ENCODE data around the gene PDE5A.

Gene PDE5A

GRCh38 chr4:119525771-119526712 is 102.6 kb downstream of the PDE5A start:
- H3K9ac ChIP-seq (ENCODE audit: low read length), result no peak overlapping the region
- no peaks in the 10 kb centered on the region for H3K27me3 ChIP-seq (ENCODE audit: control insufficient read depth, insufficient read depth, low read length)
- no peaks in the 10 kb centered on the region for H3K36me3 ChIP-seq (ENCODE audit: control insufficient read depth, insufficient read depth, low read length)
- H3K4me3 ChIP-seq (ENCODE audit: low read length), result no peak overlapping the region
- peaks cover 26% of the 10 kb centered on the region for H3K4me1 ChIP-seq (ENCODE audit: control insufficient read depth, insufficient read depth, low read length)
- H3K27ac ChIP-seq (ENCODE audit: low read depth, low read length), result peak overlapping the region; percentile 52

GRCh38 chr4:119525005-119525749 is 103.4 kb downstream of the PDE5A start:
- Histone ChIP-seq H3K27ac (ENCODE audit: low read depth, low read length) (no peak overlapping the region), H3K9ac (ENCODE audit: low read length) (no peak overlapping the region), H3K36me3 (ENCODE audit: control insufficient read depth, insufficient read depth, low read length) (no peaks in the 10 kb centered on the region), H3K4me3 (ENCODE audit: low read length) (no peak overlapping the region), H3K27me3 (ENCODE audit: control insufficient read depth, insufficient read depth, low read length) (no peaks in the 10 kb centered on the region), H3K4me1 (ENCODE audit: control insufficient read depth, insufficient read depth, low read length) (peaks cover 26% of the 10 kb centered on the region)

- Histone ChIP-seq H3K4me1 (ENCODE audit: control insufficient read depth, insufficient read depth, low read length) (peaks cover 26% of the 10 kb centered on the region), H3K36me3 (ENCODE audit: control insufficient read depth, insufficient read depth, low read length) (no peaks in the 10 kb centered on the region), H3K27ac (ENCODE audit: low read depth, low read length) (peak overlapping the region; percentile 21), H3K27me3 (ENCODE audit: control insufficient read depth, insufficient read depth, low read length) (no peaks in the 10 kb centered on the region), H3K9ac (ENCODE audit: low read length) (no peak overlapping the region), H3K4me3 (ENCODE audit: low read length) (no peak overlapping the region)
These were observed 105.2 kb downstream of the PDE5A start for GRCh38 chr4:119523399-119523798.

- peaks cover 3% of the 10 kb centered on the region for H3K36me3 ChIP-seq (ENCODE audit: control insufficient read depth, insufficient read depth, low read length)
- H3K9ac ChIP-seq (ENCODE audit: low read length), result no peak overlapping the region
- no peak overlapping the region for H3K27ac ChIP-seq (ENCODE audit: low read depth, low read length)
- no peak overlapping the region for H3K4me3 ChIP-seq (ENCODE audit: low read length)
- H3K4me1 ChIP-seq (ENCODE audit: control insufficient read depth, insufficient read depth, low read length), result peaks cover 17% of the 10 kb centered on the region
- no peaks in the 10 kb centered on the region for H3K27me3 ChIP-seq (ENCODE audit: control insufficient read depth, insufficient read depth, low read length)
These were observed 107.3 kb downstream of the PDE5A start for GRCh38 chr4:119521268-119521667.

GRCh38 chr4:119518915-119519410 is 109.6 kb downstream of the PDE5A start:
- no peak overlapping the region for H3K9ac ChIP-seq (ENCODE audit: low read length)
- no peak overlapping the region for H3K27ac ChIP-seq (ENCODE audit: low read depth, low read length)
- H3K36me3 ChIP-seq (ENCODE audit: control insufficient read depth, insufficient read depth, low read length), result peaks cover 3% of the 10 kb centered on the region

GRCh38 chr4:119518230-119518892 is 110.2 kb downstream of the PDE5A start:
- Histone ChIP-seq H3K9ac (ENCODE audit: low read length) (no peak overlapping the region), H3K4me3 (ENCODE audit: low read length) (no peak overlapping the region), H3K36me3 (ENCODE audit: control insufficient read depth, insufficient read depth, low read length) (peaks cover 5% of the 10 kb centered on the region), H3K27me3 (ENCODE audit: control insufficient read depth, insufficient read depth, low read length) (no peaks in the 10 kb centered on the region), H3K4me1 (ENCODE audit: control insufficient read depth, insufficient read depth, low read length) (peaks cover 4% of the 10 kb centered on the region), H3K27ac (ENCODE audit: low read depth, low read length) (no peak overlapping the region)

More at GRCh38 chr4:119518915-119519410, 109.6 kb downstream of the PDE5A start:
- H3K4me1 ChIP-seq (ENCODE audit: control insufficient read depth, insufficient read depth, low read length), result peaks cover 6% of the 10 kb centered on the region
- no peak overlapping the region for H3K4me3 ChIP-seq (ENCODE audit: low read length)
- no peaks in the 10 kb centered on the region for H3K27me3 ChIP-seq (ENCODE audit: control insufficient read depth, insufficient read depth, low read length)

GRCh38 chr4:119517361-119518229 is 111.0 kb downstream of the PDE5A start:
- H3K4me1 ChIP-seq (ENCODE audit: control insufficient read depth, insufficient read depth, low read length), result peaks cover 5% of the 10 kb centered on the region
- no peak overlapping the region for H3K9ac ChIP-seq (ENCODE audit: low read length)
- H3K27ac ChIP-seq (ENCODE audit: low read depth, low read length), result peak overlapping the region; percentile 16
- H3K36me3 ChIP-seq (ENCODE audit: control insufficient read depth, insufficient read depth, low read length), result peaks cover 10% of the 10 kb centered on the region
- no peaks in the 10 kb centered on the region for H3K27me3 ChIP-seq (ENCODE audit: control insufficient read depth, insufficient read depth, low read length)
- no peak overlapping the region for H3K4me3 ChIP-seq (ENCODE audit: low read length)

GRCh38 chr4:119512398-119512797 is 116.2 kb downstream of the PDE5A start:
- Histone ChIP-seq H3K4me1 (ENCODE audit: control insufficient read depth, insufficient read depth, low read length) (peaks cover 18% of the 10 kb centered on the region), H3K4me3 (ENCODE audit: low read length) (no peak overlapping the region), H3K27me3 (ENCODE audit: control insufficient read depth, insufficient read depth, low read length) (no peaks in the 10 kb centered on the region), H3K9ac (ENCODE audit: low read length) (no peak overlapping the region), H3K27ac (ENCODE audit: low read depth, low read length) (no peak overlapping the region), H3K36me3 (ENCODE audit: control insufficient read depth, insufficient read depth, low read length) (peaks cover 13% of the 10 kb centered on the region)

GRCh38 chr4:119510395-119511149 is 118.0 kb downstream of the PDE5A start:
- peak overlapping the region; percentile 68 for H3K27ac ChIP-seq (ENCODE audit: low read depth, low read length)
- no peaks in the 10 kb centered on the region for H3K27me3 ChIP-seq (ENCODE audit: control insufficient read depth, insufficient read depth, low read length)
- no peak overlapping the region for H3K4me3 ChIP-seq (ENCODE audit: low read length)
- H3K9ac ChIP-seq (ENCODE audit: low read length), result no peak overlapping the region
- peaks cover 18% of the 10 kb centered on the region for H3K4me1 ChIP-seq (ENCODE audit: control insufficient read depth, insufficient read depth, low read length)
- peaks cover 15% of the 10 kb centered on the region for H3K36me3 ChIP-seq (ENCODE audit: control insufficient read depth, insufficient read depth, low read length)

GRCh38 chr4:119508281-119508680 is 120.3 kb downstream of the PDE5A start:
- peaks cover 16% of the 10 kb centered on the region for H3K36me3 ChIP-seq (ENCODE audit: control insufficient read depth, insufficient read depth, low read length)
- peaks cover 14% of the 10 kb centered on the region for H3K4me1 ChIP-seq (ENCODE audit: control insufficient read depth, insufficient read depth, low read length)

GRCh38 chr4:119506806-119507205 is 121.8 kb downstream of the PDE5A start:
- H3K27ac ChIP-seq (ENCODE audit: low read depth, low read length), result no peak overlapping the region

More at GRCh38 chr4:119508281-119508680, 120.3 kb downstream of the PDE5A start:
- no peak overlapping the region for H3K27ac ChIP-seq (ENCODE audit: low read depth, low read length)
- no peak overlapping the region for H3K9ac ChIP-seq (ENCODE audit: low read length)
- H3K27me3 ChIP-seq (ENCODE audit: control insufficient read depth, insufficient read depth, low read length), result no peaks in the 10 kb centered on the region
- H3K4me3 ChIP-seq (ENCODE audit: low read length), result no peak overlapping the region

More at GRCh38 chr4:119506806-119507205, 121.8 kb downstream of the PDE5A start:
- no peaks in the 10 kb centered on the region for H3K27me3 ChIP-seq (ENCODE audit: control insufficient read depth, insufficient read depth, low read length)
- peaks cover 14% of the 10 kb centered on the region for H3K36me3 ChIP-seq (ENCODE audit: control insufficient read depth, insufficient read depth, low read length)
- peaks cover 12% of the 10 kb centered on the region for H3K4me1 ChIP-seq (ENCODE audit: control insufficient read depth, insufficient read depth, low read length)
- no peak overlapping the region for H3K9ac ChIP-seq (ENCODE audit: low read length)
- no peak overlapping the region for H3K4me3 ChIP-seq (ENCODE audit: low read length)
